ENCODE measurements around the gene COL18A1.

GRCh38 chr21:45538381-45539045, 133.5 kb downstream of the COL18A1 start:
- no peak for TF ChIP-seq POLR2AphosphoS5 (IDR thresholded peaks at IDR 0.05; ENCODE audit: low read depth, low read length)
- TF ChIP-seq SIN3A (IDR thresholded peaks at IDR 0.05; ENCODE audit: borderline replicate concordance, insufficient read depth, low read depth, low read length): no peak

Measured in Panc1 (cell line).